NB4 (cell line): ENCODE results near the gene ENOX1.

Experiments used
- MYC ChIP-seq: IDR thresholded peaks from 2 replicates; pipeline ENCODE4 v1.6.1; 2011; ENCODE audit warnings: low read depth, low read length
- POLR2A ChIP-seq: IDR thresholded peaks from 2 replicates; pipeline ENCODE4 v1.6.1; 2011; ENCODE audit warnings: mild to moderate bottlenecking; ENCODE audit not compliant: insufficient read length; ENCODE audit errors: extremely low read depth
- TF ChIP-seq, protein P1 (sequence below): IDR thresholded peaks from one replicate; pipeline ENCODE4 v1.5.1; 2012; ENCODE audit warnings: low read depth, low read length
- TF ChIP-seq, protein P2 (sequence below): IDR thresholded peaks from 2 replicates; pipeline ENCODE4 v1.6.1; 2011; ENCODE audit warnings: low read depth, low read length

DNA sequence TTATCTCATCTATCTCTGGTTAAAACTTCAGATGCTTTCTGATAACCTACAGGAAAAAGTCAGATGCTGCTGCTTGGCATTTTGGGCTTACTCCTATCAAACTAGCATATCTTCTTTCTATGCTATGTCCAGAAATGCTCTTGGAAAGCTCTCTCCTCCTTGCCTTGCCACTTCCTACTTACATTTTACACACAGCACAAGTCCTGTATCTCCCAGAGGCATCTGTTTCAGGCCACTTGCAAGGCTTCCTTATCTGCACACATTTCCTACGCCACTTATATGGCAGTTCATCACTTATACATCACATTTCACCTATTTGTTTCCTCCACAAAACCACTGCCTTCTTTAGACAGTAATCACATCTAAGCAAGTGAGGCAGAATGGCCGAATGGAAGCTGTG lies 543.1 kb downstream of the ENOX1 start:
- TF ChIP-seq, protein P1, sequence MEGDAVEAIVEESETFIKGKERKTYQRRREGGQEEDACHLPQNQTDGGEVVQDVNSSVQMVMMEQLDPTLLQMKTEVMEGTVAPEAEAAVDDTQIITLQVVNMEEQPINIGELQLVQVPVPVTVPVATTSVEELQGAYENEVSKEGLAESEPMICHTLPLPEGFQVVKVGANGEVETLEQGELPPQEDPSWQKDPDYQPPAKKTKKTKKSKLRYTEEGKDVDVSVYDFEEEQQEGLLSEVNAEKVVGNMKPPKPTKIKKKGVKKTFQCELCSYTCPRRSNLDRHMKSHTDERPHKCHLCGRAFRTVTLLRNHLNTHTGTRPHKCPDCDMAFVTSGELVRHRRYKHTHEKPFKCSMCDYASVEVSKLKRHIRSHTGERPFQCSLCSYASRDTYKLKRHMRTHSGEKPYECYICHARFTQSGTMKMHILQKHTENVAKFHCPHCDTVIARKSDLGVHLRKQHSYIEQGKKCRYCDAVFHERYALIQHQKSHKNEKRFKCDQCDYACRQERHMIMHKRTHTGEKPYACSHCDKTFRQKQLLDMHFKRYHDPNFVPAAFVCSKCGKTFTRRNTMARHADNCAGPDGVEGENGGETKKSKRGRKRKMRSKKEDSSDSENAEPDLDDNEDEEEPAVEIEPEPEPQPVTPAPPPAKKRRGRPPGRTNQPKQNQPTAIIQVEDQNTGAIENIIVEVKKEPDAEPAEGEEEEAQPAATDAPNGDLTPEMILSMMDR, result no peak
- TF ChIP-seq POLR2A (no peak), MYC (no peak)
- TF ChIP-seq, protein P2, sequence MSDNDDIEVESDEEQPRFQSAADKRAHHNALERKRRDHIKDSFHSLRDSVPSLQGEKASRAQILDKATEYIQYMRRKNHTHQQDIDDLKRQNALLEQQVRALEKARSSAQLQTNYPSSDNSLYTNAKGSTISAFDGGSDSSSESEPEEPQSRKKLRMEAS, result no peak
